Smooth muscle cell (in vitro differentiated cells): ENCODE measurements around the gene NFATC4. TPM values are rescaled to one million over a fixed set of nuclear protein-coding genes. Genes with fewer than 3 reads are reported as not detected.

Experiments used
- DNase-seq: peaks from one replicate; lab custom pipeline; 2025; ENCODE audit not compliant: unreplicated experiment; lab: John Stamatoyannopoulos, UW
- H2AFZ ChIP-seq: fragments of 200-600 bp; sonication (generic); 2 replicates; pipeline ENCODE4 v1.6.0; 2016; ENCODE audit warnings: antibody characterized with exemption, low read depth, mild to moderate bottlenecking
- H3F3A ChIP-seq: fragments of 200-600 bp; sonication (generic); 2 replicates; pipeline ENCODE4 v1.6.0; 2017; ENCODE audit warnings: antibody characterized with exemption, low read depth
- H3K27ac ChIP-seq: fragments of 200-600 bp; sonication (generic); 2 replicates; pipeline ENCODE4 v1.5.1; 2016; ENCODE audit warnings: low read depth, mild to moderate bottlenecking
- H3K27me3 ChIP-seq: fragments of 200-600 bp; sonication (generic); 2 replicates; pipeline ENCODE4 v1.6.1; 2016; ENCODE audit warnings: low read depth, mild to moderate bottlenecking
- H3K36me3 ChIP-seq: fragments of 200-600 bp; sonication (generic); 2 replicates; pipeline ENCODE4 v1.5.1; 2016; ENCODE audit warnings: low read depth
- H3K4me1 ChIP-seq: fragments of 200-600 bp; sonication (generic); 2 replicates; pipeline ENCODE4 v1.5.1; 2016; ENCODE audit warnings: low read depth
- H3K4me2 ChIP-seq: fragments of 200-600 bp; sonication (generic); 2 replicates; pipeline ENCODE4 v1.6.0; 2016; ENCODE audit warnings: mild to moderate bottlenecking
- H3K4me3 ChIP-seq: fragments of 200-600 bp; sonication (generic); 2 replicates; pipeline ENCODE4 v1.5.1; 2016; ENCODE audit warnings: mild to moderate bottlenecking
- H3K79me2 ChIP-seq: fragments of 200-600 bp; sonication (generic); 2 replicates; pipeline ENCODE4 v1.6.0; 2016; ENCODE audit warnings: low read depth, mild to moderate bottlenecking
- H3K9ac ChIP-seq: fragments of 200-600 bp; sonication (generic); 2 replicates; pipeline ENCODE4 v1.6.0; 2016; ENCODE audit warnings: low read depth
- H3K9me3 ChIP-seq: fragments of 200-600 bp; sonication (generic); replicated peaks from 2 replicates; pipeline ENCODE4 v1.5.1; 2016; ENCODE audit warnings: low read depth
- H4K20me1 ChIP-seq: fragments of 200-600 bp; sonication (generic); 2 replicates; pipeline ENCODE4 v1.6.0; 2016; ENCODE audit warnings: low read depth
- WGBS: methylation state at CpG from one replicate; pipeline ENCODE4 v1.1.7; 2016; ENCODE audit warnings: low lambda C conversion rate; 5-methylcytosine and 5-hydroxymethylcytosine counted together
- polyA plus RNA-seq: library from polyadenylated mRNA; unstranded; fragments of >200 nt; fragmentation: Nextera tagmentation; extraction: Ambion mirVana; gene quantifications from 2 replicates; pipeline ENCODE4 v1.2.1, GENCODE V29; 2016
- total RNA-seq: library from RNA; depleted of rRNA; stranded (reverse); fragments of >200 nt; gene quantifications from 2 replicates; pipeline ENCODE4 v1.2.3, GENCODE V29; 2014
- TF ChIP-seq, protein P1 (sequence below): fragments of 200-600 bp; sonication (generic); IDR thresholded peaks from 2 replicates; pipeline ENCODE4 v1.5.1; 2017; ENCODE audit warnings: borderline replicate concordance, mild to moderate bottlenecking, antibody characterized with exemption; ENCODE audit not compliant: insufficient read depth, poor library complexity, severe bottlenecking

NFATC4 gene
- total and polyA plus RNA-seq, 2 experiments from 2014 or later, result 44.6 to 84.7 TPM

DNA sequence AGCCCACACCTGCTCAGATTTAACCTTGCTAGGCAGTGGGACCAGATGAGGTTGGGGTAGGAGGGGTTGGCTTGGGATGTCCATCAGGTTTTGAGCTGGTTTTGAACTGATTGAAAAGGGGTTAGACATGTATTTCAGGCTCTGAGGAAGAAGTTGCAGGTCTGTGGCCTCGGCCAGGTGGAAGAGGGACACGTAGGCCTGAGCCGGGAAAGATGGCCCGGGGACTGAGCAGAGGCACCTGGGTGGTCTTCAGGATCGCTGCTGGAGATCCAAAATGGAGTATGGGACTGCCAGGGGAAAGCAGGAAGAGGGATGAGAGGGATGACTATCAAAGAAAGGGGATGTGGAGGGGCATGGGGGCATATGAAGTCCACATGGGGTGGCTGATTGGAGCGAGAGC, 38.4 kb downstream of the NFATC4 start:
- no peak for DNase-seq
- peaks cover 39% of the 10 kb centered on the region for H3K79me2 ChIP-seq
- TF ChIP-seq, protein P1, sequence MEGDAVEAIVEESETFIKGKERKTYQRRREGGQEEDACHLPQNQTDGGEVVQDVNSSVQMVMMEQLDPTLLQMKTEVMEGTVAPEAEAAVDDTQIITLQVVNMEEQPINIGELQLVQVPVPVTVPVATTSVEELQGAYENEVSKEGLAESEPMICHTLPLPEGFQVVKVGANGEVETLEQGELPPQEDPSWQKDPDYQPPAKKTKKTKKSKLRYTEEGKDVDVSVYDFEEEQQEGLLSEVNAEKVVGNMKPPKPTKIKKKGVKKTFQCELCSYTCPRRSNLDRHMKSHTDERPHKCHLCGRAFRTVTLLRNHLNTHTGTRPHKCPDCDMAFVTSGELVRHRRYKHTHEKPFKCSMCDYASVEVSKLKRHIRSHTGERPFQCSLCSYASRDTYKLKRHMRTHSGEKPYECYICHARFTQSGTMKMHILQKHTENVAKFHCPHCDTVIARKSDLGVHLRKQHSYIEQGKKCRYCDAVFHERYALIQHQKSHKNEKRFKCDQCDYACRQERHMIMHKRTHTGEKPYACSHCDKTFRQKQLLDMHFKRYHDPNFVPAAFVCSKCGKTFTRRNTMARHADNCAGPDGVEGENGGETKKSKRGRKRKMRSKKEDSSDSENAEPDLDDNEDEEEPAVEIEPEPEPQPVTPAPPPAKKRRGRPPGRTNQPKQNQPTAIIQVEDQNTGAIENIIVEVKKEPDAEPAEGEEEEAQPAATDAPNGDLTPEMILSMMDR, result no peak
- H3K27me3 ChIP-seq, result no peaks in the 10 kb centered on the region
- H3K9ac ChIP-seq, result no peak overlapping the region
- H3K4me1 ChIP-seq, result peaks cover 9% of the 10 kb centered on the region
- H3F3A ChIP-seq, result no peaks in the 10 kb centered on the region
- no peaks in the 10 kb centered on the region for H3K36me3 ChIP-seq
- no peak overlapping the region for H2AFZ ChIP-seq
- no peak overlapping the region for H3K4me3 ChIP-seq
- no peaks in the 10 kb centered on the region for H3K9me3 ChIP-seq
- 98% methylated on average over 6 of the region's 6 CpGs for WGBS
- H3K27ac ChIP-seq, result no peak overlapping the region
- H4K20me1 ChIP-seq, result peaks cover 57% of the 10 kb centered on the region
- H3K4me2 ChIP-seq, result no peak overlapping the region

DNA sequence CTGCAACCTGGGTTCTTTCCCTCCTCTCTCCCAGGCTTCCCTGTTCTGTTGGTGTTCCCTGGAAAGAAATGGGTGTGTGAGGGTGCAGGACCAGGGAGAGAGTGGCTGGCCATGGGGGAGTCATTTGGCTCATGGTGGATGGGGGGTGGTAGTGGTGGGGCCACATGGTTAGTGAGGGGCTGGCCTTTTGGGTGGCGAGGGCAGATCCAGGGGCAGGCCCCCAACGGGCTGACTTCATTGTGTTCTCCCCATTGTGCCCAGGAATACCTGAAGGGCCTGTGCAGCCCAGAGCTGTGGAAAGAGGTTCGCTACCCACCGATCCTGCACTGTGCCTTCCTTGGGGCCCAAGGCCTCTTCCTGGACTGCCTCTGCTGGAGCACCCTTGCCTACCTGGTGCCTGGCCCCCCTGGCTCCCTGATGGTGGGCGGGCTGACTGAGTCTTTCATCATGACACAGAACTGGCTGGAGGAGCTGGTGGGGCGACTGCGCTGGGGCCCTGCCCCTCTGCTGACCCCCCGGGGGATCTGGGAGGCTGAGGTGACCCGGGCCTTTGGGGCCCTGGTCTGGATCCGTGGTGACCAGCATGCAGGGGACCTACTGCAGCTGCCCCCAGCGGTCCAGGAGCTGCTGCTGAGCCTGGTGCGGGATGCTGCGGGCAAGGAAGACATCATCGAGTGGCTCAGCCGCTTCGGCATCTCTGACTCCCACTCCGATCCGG, 39.8 kb downstream of the NFATC4 start:
- no peaks in the 10 kb centered on the region for H3F3A ChIP-seq
- H3K9ac ChIP-seq, result no peak overlapping the region
- H3K9me3 ChIP-seq, result no peaks in the 10 kb centered on the region
- H3K4me3 ChIP-seq, result no peak overlapping the region
- H3K27me3 ChIP-seq, result no peaks in the 10 kb centered on the region
- H3K4me1 ChIP-seq, result peaks cover 5% of the 10 kb centered on the region
- 96% methylated on average over 15 of the region's 18 CpGs for WGBS
- H4K20me1 ChIP-seq, result peaks cover 45% of the 10 kb centered on the region
- no peak overlapping the region for H2AFZ ChIP-seq
- peaks cover 29% of the 10 kb centered on the region for H3K79me2 ChIP-seq
- DNase-seq, result no peak
- H3K27ac ChIP-seq, result no peak overlapping the region
- no peak overlapping the region for H3K4me2 ChIP-seq
- H3K36me3 ChIP-seq, result no peaks in the 10 kb centered on the region
- TF ChIP-seq, protein P1, result no peak

DNA sequence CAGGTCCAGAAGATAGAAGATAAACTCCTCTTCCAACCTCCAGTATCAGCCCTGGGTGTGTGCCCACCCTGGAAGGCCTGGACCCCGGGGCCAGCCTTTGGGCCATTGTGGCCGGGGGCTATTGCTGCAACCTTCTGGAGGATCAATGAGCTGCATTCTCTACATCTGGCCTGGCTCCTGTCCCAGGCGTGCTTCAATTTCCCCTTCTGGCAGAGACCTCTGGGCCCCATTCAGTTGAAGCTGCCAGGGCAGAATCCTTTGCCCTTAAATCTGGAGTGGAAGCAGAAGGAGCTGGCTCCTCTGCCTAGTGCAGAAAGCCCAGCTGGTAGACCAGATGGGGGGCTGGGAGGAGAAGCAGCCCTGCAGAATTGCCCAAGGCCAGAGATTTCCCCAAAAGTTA, 40.8 kb downstream of the NFATC4 start:
- no peak overlapping the region for H3K4me3 ChIP-seq
- peaks cover 35% of the 10 kb centered on the region for H4K20me1 ChIP-seq
- H3K36me3 ChIP-seq, result no peaks in the 10 kb centered on the region
- no peak overlapping the region for H3K9ac ChIP-seq
- 96% methylated on average over 3 of the region's 3 CpGs for WGBS
- no peak for DNase-seq
- no peaks in the 10 kb centered on the region for H3K9me3 ChIP-seq
- peaks cover 21% of the 10 kb centered on the region for H3K79me2 ChIP-seq
- no peaks in the 10 kb centered on the region for H3K27me3 ChIP-seq
- H3K4me1 ChIP-seq, result no peaks in the 10 kb centered on the region
- no peaks in the 10 kb centered on the region for H3F3A ChIP-seq
- H3K4me2 ChIP-seq, result no peak overlapping the region
- no peak overlapping the region for H3K27ac ChIP-seq
- TF ChIP-seq, protein P1, result no peak
- H2AFZ ChIP-seq, result no peak overlapping the region

DNA sequence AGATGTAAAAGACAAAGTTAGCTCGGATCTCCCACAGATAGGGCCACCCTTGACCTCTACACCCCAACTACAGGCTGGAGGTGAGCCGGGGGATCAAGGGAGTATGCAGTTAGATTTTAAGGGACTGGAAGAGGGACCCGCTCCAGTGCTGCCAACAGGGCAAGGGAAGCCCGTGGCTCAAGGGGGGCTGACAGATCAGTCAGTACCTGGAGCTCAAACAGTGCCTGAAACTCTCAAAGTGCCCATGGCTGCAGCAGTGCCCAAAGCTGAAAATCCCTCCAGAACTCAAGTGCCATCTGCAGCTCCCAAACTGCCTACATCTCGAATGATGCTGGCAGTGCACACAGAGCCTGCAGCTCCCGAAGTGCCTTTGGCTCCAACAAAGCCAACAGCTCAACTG, 41.2 kb downstream of the NFATC4 start:
- TF ChIP-seq, protein P1, result no peak
- Histone ChIP-seq H4K20me1 (peaks cover 31% of the 10 kb centered on the region), H3K27ac (no peak overlapping the region), H3K4me1 (no peaks in the 10 kb centered on the region), H3K4me3 (no peak overlapping the region), H3K9ac (no peak overlapping the region), H3K4me2 (no peak overlapping the region), H3K9me3 (no peaks in the 10 kb centered on the region), H3K79me2 (peaks cover 17% of the 10 kb centered on the region), H3K36me3 (no peaks in the 10 kb centered on the region), H3K27me3 (no peaks in the 10 kb centered on the region), H2AFZ (no peak overlapping the region), H3F3A (no peaks in the 10 kb centered on the region)
- WGBS, result 88% methylated on average over 6 of the region's 6 CpGs
- DNase-seq, result no peak
